Measurements from ENCODE around the gene IQSEC3. TPM values are rescaled to one million over a fixed set of nuclear protein-coding genes. Genes with fewer than 3 reads are reported as not detected.

The IQSEC3 gene
- total RNA-seq, 1 experiment from 2014 or later: 1.7 TPM

DNA sequence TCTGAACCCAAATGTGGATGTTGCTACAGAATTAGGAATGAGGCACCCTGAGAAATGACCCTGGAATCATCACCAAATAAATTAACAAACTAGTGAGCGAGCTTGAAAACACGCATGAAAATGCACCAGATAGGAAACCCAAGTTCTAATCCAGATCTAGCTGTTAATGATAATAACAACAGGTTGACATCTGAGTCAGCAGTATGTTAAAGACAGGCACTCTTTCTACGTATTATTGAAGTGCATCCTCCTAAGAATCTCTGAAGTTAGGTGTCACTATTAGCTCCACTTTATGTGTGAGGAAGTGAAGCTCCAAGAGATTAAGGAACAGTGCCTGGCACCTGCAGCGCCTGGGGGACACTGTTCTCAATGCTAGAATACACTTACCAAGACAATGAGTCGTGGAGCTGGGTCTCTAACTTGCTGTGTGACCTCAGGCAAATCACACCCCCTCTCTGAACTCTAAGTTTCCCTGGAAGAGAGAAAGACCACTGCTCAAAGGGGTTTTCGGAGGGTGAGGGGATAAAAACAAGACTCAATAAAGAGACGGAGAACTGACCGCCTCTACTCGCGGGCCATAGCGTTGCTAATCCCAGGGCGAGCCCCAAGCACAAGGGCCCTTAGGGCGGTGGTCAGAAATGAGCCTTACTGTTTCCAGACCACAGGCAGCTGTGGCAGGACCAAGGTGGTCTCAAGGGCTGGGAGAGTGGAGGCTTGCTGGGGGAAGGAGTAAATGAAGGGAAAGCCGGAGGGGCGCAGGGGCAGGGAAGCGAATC, 145.3 kb downstream of the IQSEC3 start:
- TF ChIP-seq ZNF423 (CRISPR knock-in tag; IDR thresholded peaks at IDR 0.05) (no peak), NR2C2 (CRISPR knock-in tag; IDR thresholded peaks at IDR 0.05) (no peak), CREM (CRISPR knock-in tag; IDR thresholded peaks at IDR 0.05) (no peak), EMX1 (CRISPR knock-in tag; IDR thresholded peaks at IDR 0.05) (no peak), SP1 (CRISPR knock-in tag; conservative IDR thresholded peaks at IDR 0.05) (no peak), ELF4 (CRISPR knock-in tag; IDR thresholded peaks at IDR 0.05; ENCODE audit: low read depth) (no peak)
- TF ChIP-seq, protein P1, sequence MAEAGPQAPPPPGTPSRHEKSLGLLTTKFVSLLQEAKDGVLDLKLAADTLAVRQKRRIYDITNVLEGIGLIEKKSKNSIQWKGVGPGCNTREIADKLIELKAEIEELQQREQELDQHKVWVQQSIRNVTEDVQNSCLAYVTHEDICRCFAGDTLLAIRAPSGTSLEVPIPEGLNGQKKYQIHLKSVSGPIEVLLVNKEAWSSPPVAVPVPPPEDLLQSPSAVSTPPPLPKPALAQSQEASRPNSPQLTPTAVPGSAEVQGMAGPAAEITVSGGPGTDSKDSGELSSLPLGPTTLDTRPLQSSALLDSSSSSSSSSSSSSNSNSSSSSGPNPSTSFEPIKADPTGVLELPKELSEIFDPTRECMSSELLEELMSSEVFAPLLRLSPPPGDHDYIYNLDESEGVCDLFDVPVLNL (CRISPR knock-in tag; IDR thresholded peaks at IDR 0.05; ENCODE audit: borderline replicate concordance, low read depth): no peak
- TF ChIP-seq, protein P2, sequence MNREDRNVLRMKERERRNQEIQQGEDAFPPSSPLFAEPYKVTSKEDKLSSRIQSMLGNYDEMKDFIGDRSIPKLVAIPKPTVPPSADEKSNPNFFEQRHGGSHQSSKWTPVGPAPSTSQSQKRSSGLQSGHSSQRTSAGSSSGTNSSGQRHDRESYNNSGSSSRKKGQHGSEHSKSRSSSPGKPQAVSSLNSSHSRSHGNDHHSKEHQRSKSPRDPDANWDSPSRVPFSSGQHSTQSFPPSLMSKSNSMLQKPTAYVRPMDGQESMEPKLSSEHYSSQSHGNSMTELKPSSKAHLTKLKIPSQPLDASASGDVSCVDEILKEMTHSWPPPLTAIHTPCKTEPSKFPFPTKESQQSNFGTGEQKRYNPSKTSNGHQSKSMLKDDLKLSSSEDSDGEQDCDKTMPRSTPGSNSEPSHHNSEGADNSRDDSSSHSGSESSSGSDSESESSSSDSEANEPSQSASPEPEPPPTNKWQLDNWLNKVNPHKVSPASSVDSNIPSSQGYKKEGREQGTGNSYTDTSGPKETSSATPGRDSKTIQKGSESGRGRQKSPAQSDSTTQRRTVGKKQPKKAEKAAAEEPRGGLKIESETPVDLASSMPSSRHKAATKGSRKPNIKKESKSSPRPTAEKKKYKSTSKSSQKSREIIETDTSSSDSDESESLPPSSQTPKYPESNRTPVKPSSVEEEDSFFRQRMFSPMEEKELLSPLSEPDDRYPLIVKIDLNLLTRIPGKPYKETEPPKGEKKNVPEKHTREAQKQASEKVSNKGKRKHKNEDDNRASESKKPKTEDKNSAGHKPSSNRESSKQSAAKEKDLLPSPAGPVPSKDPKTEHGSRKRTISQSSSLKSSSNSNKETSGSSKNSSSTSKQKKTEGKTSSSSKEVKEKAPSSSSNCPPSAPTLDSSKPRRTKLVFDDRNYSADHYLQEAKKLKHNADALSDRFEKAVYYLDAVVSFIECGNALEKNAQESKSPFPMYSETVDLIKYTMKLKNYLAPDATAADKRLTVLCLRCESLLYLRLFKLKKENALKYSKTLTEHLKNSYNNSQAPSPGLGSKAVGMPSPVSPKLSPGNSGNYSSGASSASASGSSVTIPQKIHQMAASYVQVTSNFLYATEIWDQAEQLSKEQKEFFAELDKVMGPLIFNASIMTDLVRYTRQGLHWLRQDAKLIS (CRISPR knock-in tag; IDR thresholded peaks at IDR 0.05; ENCODE audit: borderline replicate concordance): no peak
- TF ChIP-seq, protein P3, sequence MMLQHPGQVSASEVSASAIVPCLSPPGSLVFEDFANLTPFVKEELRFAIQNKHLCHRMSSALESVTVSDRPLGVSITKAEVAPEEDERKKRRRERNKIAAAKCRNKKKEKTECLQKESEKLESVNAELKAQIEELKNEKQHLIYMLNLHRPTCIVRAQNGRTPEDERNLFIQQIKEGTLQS (CRISPR knock-in tag; conservative IDR thresholded peaks at IDR 0.05): no peak
- TF ChIP-seq, protein P4, sequence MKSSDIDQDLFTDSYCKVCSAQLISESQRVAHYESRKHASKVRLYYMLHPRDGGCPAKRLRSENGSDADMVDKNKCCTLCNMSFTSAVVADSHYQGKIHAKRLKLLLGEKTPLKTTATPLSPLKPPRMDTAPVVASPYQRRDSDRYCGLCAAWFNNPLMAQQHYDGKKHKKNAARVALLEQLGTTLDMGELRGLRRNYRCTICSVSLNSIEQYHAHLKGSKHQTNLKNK (CRISPR knock-in tag; IDR thresholded peaks at IDR 0.05): no peak
- TF ChIP-seq, protein P5, sequence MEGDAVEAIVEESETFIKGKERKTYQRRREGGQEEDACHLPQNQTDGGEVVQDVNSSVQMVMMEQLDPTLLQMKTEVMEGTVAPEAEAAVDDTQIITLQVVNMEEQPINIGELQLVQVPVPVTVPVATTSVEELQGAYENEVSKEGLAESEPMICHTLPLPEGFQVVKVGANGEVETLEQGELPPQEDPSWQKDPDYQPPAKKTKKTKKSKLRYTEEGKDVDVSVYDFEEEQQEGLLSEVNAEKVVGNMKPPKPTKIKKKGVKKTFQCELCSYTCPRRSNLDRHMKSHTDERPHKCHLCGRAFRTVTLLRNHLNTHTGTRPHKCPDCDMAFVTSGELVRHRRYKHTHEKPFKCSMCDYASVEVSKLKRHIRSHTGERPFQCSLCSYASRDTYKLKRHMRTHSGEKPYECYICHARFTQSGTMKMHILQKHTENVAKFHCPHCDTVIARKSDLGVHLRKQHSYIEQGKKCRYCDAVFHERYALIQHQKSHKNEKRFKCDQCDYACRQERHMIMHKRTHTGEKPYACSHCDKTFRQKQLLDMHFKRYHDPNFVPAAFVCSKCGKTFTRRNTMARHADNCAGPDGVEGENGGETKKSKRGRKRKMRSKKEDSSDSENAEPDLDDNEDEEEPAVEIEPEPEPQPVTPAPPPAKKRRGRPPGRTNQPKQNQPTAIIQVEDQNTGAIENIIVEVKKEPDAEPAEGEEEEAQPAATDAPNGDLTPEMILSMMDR (IDR thresholded peaks at IDR 0.05): no peak
- TF ChIP-seq, protein P6, sequence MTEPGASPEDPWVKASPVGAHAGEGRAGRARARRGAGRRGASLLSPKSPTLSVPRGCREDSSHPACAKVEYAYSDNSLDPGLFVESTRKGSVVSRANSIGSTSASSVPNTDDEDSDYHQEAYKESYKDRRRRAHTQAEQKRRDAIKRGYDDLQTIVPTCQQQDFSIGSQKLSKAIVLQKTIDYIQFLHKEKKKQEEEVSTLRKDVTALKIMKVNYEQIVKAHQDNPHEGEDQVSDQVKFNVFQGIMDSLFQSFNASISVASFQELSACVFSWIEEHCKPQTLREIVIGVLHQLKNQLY (CRISPR knock-in tag; IDR thresholded peaks at IDR 0.05): no peak
- ATAC-seq: no peak
- H3K4me3 Mint-ChIP-seq: no peak overlapping the region
- H3K4me1 Mint-ChIP-seq: peaks cover 27% of the 10 kb centered on the region
- ChIA-PET CTCF (interaction anchor here (1.0 to 3.9 kb wide), 5 partner anchors 8 to 43 kb away, joined by 3 to 36 read pairs (median 8); no protein-coding TSS in a partner anchor), POLR2A (no interaction called here)
- no peak overlapping the region for H3K27ac Mint-ChIP-seq
- DNase-seq (ENCODE audit: low spot score): no peak
- H3K27me3 Mint-ChIP-seq (ENCODE audit: low read depth): peaks cover 50% of the 10 kb centered on the region
- no peaks in the 10 kb centered on the region for H3K36me3 Mint-ChIP-seq
- H3K9me3 Mint-ChIP-seq: no peaks in the 10 kb centered on the region

DNA sequence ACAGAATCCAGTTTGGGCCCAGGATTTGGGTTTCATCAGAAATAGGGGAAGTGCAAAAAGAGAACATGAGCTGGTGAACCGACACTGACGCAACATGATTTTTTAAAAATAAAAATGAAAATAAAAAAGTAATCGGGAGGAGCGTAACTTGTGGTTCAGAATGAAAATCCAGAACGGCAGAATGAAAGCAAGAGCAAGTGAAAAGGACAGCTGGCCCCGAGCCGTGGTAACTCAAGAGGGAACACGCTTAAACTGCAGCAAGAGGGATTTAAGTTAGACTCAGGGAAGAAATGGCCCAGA, 145.8 kb downstream of the IQSEC3 start:
- ATAC-seq: no peak
- H3K36me3 Mint-ChIP-seq: no peaks in the 10 kb centered on the region
- H3K9me3 Mint-ChIP-seq: no peaks in the 10 kb centered on the region
- CTCF ChIA-PET: interaction anchor here (1.1 to 3.9 kb wide), 4 partner anchors 8 to 43 kb away, joined by 3 to 36 read pairs (median 8); no protein-coding TSS in a partner anchor
- H3K27ac Mint-ChIP-seq: no peak overlapping the region
- POLR2A ChIA-PET: interaction anchor here (1.2 kb wide), 1 partner anchor 24 kb away, joined by 5 read pairs; no protein-coding TSS in a partner anchor
- peaks cover 50% of the 10 kb centered on the region for H3K27me3 Mint-ChIP-seq (ENCODE audit: low read depth)
- DNase-seq (ENCODE audit: low spot score): no peak
- peaks cover 27% of the 10 kb centered on the region for H3K4me1 Mint-ChIP-seq
- H3K4me3 Mint-ChIP-seq: no peak overlapping the region
- no peak for TF ChIP-seq SP1 (CRISPR knock-in tag; conservative IDR thresholded peaks at IDR 0.05)
